ENCODE results near the gene THEMIS.
"Not testable (repeated sequence)": the region's sequence is repeated elsewhere in the genome, so short reads cannot be mapped to it uniquely, and the experiment has no call there.

Gene THEMIS

GRCh38 chr6:127732927-127733326, 167.9 kb downstream of the THEMIS start:
- no peak for TF ChIP-seq GATA1 (IDR thresholded peaks at IDR 0.05; ENCODE audit: low read depth, low read length)
- TF ChIP-seq POLR2A (IDR thresholded peaks at IDR 0.05; ENCODE audit: low read length) = no peak
- DNase-seq = no peak

GRCh38 chr6:127727260-127727953, 173.5 kb downstream of the THEMIS start:
- TF ChIP-seq POLR2A (IDR thresholded peaks at IDR 0.05; ENCODE audit: low read length) = no peak
- no peak for TF ChIP-seq GATA1 (IDR thresholded peaks at IDR 0.05; ENCODE audit: low read depth, low read length)
- DNase-seq = no peak

GRCh38 chr6:127725821-127726220, 175.0 kb downstream of the THEMIS start:
- no peak for DNase-seq
- TF ChIP-seq GATA1 (IDR thresholded peaks at IDR 0.05; ENCODE audit: low read depth, low read length) (no peak), POLR2A (IDR thresholded peaks at IDR 0.05; ENCODE audit: low read length) (no peak)

GRCh38 chr6:127718694-127719093, 182.2 kb downstream of the THEMIS start:
- TF ChIP-seq GATA1 (IDR thresholded peaks at IDR 0.05; ENCODE audit: low read depth, low read length) (no peak), POLR2A (IDR thresholded peaks at IDR 0.05; ENCODE audit: low read length) (no peak)
- no peak for DNase-seq

GRCh38 chr6:127717384-127717783, 183.5 kb downstream of the THEMIS start:
- no peak for DNase-seq
- TF ChIP-seq POLR2A (IDR thresholded peaks at IDR 0.05; ENCODE audit: low read length) (no peak), GATA1 (IDR thresholded peaks at IDR 0.05; ENCODE audit: low read depth, low read length) (no peak)

- no peak for DNase-seq
- no peak for TF ChIP-seq GATA1 (IDR thresholded peaks at IDR 0.05; ENCODE audit: low read depth, low read length)
- no peak for TF ChIP-seq POLR2A (IDR thresholded peaks at IDR 0.05; ENCODE audit: low read length)
Measured at GRCh38 chr6:127716465-127716864, 184.4 kb downstream of the THEMIS start.

GRCh38 chr6:127710668-127711067, 190.2 kb downstream of the THEMIS start:
- DNase-seq = no peak
- TF ChIP-seq GATA1 (IDR thresholded peaks at IDR 0.05; ENCODE audit: low read depth, low read length) (no peak), POLR2A (IDR thresholded peaks at IDR 0.05; ENCODE audit: low read length) (no peak)

- DNase-seq = no peak
- TF ChIP-seq POLR2A (IDR thresholded peaks at IDR 0.05; ENCODE audit: low read length) (no peak), GATA1 (IDR thresholded peaks at IDR 0.05; ENCODE audit: low read depth, low read length) (no peak)
Measured at GRCh38 chr6:127706216-127706615, 194.6 kb downstream of the THEMIS start.

- no peak for DNase-seq
- TF ChIP-seq GATA1 (IDR thresholded peaks at IDR 0.05; ENCODE audit: low read depth, low read length) (no peak), POLR2A (IDR thresholded peaks at IDR 0.05; ENCODE audit: low read length) (no peak)
Measured at GRCh38 chr6:127695108-127695507, 205.8 kb downstream of the THEMIS start.

- DNase-seq = no peak
- TF ChIP-seq GATA1 (IDR thresholded peaks at IDR 0.05; ENCODE audit: low read depth, low read length) (no peak), POLR2A (IDR thresholded peaks at IDR 0.05; ENCODE audit: low read length) (no peak)
Measured at GRCh38 chr6:127691146-127691545, 209.7 kb downstream of the THEMIS start.

- no peak for DNase-seq
- TF ChIP-seq POLR2A (IDR thresholded peaks at IDR 0.05; ENCODE audit: low read length) = no peak
Measured at GRCh38 chr6:127690588-127690987, 210.3 kb downstream of the THEMIS start.

- no peak for TF ChIP-seq GATA1 (IDR thresholded peaks at IDR 0.05; ENCODE audit: low read depth, low read length)
- no peak for TF ChIP-seq POLR2A (IDR thresholded peaks at IDR 0.05; ENCODE audit: low read length)
- DNase-seq = no peak
Measured at GRCh38 chr6:127690092-127690491, 210.8 kb downstream of the THEMIS start.

- DNase-seq = not testable (repeated sequence)
Measured at GRCh38 chr6:127687490-127687889, 213.4 kb downstream of the THEMIS start.

- TF ChIP-seq POLR2A (IDR thresholded peaks at IDR 0.05; ENCODE audit: low read length) (no peak), GATA1 (IDR thresholded peaks at IDR 0.05; ENCODE audit: low read depth, low read length) (no peak)
- no peak for DNase-seq
Measured at GRCh38 chr6:127686084-127686483, 214.8 kb downstream of the THEMIS start.

GRCh38 chr6:127684501-127684900, 216.4 kb downstream of the THEMIS start:
- TF ChIP-seq POLR2A (IDR thresholded peaks at IDR 0.05; ENCODE audit: low read length) (no peak), GATA1 (IDR thresholded peaks at IDR 0.05; ENCODE audit: low read depth, low read length) (no peak)

More at GRCh38 chr6:127684501-127684900, 216.4 kb downstream of the THEMIS start:
- DNase-seq = no peak

All from erythroblast (primary cell).